HG03139 (cell line): ENCODE results near the gene DUS3L.
A peak's percentile ranks its signal among the peaks of the same experiment; 100 is the strongest.

Source experiments
- ATAC-seq: cut with Tn5 transposase; IDR thresholded peaks from one replicate; pipeline ENCODE4 v1.9.1; 2021; ENCODE audit not compliant: unreplicated experiment

The DUS3L gene

DNA sequence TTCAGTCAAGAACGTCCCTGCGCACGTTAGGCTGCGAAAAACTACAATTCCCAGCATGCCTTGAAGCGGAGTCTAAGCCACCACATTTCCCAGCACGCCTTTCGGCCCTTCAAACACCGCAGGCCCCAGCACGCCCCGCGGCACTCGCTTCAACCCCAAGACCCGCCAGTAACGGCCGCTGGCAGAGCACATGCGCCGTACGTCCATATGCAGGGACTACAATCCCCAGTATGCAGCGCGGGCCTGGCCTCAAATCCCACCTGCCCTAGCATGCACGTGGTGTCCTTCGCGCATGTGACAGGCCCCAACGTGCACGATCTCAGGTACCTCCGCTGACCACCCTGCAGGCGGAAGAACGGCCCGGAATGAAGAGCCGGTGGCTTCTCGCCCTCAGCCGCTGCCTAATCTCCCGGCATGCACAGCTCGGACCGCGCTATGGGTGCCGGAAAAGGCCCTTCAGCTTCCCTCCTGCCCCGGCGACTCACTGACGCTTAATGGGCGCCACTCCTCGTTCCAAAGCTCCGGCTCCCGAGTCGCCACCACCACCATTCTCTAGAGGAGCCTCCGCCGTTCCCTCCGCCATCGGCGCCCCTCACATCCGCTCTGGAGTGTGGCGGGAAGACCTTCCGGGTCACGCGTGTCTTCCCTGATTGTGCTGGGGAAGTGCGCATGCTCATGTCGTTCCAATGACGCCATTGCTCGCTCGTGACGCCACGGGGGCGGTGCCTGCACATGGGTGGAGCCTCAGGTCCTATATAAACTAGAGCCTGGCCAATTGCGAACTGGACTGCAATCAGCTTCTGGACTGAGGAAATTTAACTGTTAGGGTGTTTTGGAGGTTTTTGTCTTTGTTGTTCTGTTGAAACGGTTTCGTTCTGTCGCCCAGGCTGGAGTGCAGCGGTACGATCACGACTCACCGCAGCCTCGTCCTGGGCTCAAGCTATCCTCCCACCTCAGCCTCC, at the start of gene DUS3L:
Gene DUS3L (minus strand): TSS at position 605 of the 962 bp plus-strand sequence. CDS start 22 bp downstream, at position 583.
- ATAC-seq: peak; percentile 84

DNA sequence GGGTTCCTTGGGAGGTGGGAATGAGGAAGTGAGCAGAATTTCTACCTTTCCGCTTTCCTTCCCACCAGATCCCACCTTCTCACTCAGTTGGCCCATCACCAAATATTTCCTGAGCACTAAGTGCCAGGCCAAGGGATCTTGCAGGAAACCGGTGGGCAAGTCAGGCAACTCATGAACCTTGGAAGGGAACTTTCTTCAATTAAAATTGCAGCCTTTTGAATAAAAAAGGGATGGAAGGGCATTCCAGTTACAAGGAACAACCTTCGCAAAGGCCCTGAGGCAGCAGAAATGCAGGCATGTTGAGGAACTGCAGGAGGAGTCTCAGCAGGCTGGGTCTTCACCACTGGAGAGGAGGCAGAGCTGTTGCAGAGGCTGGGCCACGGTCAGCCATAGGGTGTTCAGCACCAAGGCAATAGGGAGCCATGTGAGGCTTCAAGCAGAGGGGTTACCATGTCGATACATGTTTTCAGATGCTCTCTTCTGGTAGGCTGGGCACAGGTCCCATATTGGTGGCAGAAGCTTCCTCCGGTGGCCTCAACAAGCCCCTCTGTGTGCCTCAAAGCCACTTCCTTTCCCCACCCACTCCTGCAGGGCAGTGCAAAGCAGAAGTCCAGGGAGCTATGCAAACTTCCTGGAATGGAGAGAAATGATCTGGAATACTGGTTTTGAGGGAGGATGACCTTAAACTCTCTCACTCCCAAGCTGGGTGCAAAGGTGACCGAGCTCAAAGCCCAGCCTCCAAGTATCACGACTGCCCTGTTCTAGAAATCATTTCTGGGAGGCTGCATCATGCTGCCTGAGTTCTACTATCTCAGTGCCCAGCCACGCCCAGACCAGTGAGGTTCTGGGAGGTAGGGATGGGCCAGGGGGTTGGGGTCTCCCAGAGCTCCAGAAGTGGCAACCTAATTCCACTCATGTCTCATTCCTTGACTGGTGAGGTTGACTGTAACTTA, 48.4 kb upstream of the DUS3L start, which contains the start of gene FUT6:
Gene FUT6 (minus strand): TSS at position 638 of the 953 bp plus-strand sequence. CDS start 7,135 bp downstream, outside the sequence.
- ATAC-seq: no peak

- no peak for ATAC-seq
Measured at GRCh38 chr19:5838353-5839064, 47.5 kb upstream of the DUS3L start.

DNA sequence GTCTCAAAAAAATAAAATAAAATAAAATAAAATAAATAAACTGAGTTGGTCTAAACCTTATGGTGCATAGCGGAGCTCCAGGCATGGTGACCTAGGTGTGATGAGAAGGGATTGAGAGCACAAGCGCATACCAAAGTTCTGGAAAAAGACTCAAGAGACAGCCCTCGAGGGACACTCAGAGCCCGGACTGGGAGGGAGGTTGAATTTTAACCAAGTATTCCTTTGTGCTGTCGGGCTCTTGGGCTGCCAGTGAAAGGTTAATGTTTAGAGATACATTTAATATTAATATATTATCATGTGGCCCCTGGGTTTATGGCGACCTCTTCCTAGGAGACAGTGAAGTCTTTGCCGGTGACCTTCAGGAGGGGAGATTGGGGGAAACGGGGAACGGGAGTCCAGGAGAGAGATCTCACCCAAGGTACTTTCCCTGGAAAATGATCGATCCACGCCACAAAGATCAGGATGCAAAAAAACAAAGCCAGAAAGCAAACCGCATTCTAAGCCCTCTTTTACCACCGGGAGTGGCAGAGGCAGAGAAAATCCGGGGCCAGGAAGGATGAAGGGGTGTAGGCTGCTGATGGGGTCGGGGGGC, 46.9 kb upstream of the DUS3L start:
- no peak for ATAC-seq

DNA sequence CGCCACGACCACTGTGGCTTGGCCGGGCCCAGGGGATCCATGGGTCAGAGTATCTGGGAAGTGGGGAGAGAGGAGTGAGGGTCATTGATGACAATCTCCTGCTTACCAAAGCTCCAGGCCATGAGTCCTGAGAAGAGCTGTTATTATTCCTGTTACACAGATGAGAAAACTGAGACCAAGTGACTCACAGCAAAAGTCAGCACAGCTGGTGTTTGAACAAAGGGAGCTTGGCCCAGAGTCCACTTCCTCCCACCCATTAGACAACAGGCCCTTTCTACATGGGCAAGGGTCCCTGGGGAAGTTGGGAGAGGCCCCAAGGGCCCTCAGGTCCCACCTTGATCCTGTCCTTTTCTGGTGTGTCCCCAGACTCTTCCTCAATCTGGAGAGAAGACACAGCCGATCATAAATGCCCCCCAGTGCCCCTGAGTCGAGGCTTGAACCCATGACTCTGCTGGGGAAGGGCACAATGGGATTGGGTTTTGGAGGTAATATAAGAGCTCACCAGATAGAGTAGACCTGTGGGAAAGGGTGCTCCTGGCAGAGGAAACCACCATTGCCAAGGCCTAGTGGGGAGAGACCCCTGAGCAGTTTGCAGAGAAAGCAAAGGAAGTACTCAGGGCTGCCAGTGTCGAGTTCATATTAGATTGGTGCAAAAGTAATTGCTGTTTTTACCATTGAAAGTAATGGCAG, 41.7 kb upstream of the DUS3L start:
- no peak for ATAC-seq

DNA sequence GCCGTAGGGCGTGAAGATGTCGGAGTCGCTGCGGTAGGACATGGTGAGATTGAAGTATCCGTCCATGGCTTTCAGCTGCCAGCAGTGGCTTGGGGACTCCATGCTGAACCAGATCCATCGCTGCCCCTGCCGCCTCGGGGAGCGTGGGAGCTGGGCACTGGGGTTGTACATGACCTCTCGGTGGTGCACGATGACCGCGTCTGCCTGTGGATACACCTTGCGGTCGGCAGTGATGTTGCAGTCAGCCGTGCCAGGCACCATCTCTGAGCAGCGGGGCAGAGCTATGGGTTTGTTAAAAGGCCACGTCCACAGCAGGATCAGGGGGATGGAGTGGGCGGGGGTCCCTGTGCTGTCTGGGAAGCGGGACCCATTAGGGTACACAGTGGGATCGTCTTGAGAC, 41.1 kb upstream of the DUS3L start:
- ATAC-seq: no peak

DNA sequence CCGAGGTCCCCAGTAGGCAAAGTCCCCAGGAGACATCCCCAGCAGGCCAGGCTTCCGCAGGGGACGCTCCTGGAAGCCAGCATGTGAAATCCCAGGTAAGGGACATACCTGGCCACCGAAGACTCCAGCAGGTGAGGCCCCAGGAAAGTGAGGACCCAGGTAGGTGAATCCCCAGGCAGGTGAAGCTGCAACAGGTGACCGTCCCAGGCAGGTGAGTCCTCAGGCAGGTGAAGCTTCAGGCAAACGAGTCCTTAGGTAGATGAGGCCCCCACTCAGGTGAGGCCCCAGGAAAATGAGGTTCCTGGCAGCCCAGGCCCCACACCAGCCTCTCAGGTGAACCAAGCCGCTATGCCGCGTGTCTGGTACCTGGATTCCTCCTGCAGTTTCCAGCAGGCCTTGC, 40.2 kb upstream of the DUS3L start:
- ATAC-seq: no peak

DNA sequence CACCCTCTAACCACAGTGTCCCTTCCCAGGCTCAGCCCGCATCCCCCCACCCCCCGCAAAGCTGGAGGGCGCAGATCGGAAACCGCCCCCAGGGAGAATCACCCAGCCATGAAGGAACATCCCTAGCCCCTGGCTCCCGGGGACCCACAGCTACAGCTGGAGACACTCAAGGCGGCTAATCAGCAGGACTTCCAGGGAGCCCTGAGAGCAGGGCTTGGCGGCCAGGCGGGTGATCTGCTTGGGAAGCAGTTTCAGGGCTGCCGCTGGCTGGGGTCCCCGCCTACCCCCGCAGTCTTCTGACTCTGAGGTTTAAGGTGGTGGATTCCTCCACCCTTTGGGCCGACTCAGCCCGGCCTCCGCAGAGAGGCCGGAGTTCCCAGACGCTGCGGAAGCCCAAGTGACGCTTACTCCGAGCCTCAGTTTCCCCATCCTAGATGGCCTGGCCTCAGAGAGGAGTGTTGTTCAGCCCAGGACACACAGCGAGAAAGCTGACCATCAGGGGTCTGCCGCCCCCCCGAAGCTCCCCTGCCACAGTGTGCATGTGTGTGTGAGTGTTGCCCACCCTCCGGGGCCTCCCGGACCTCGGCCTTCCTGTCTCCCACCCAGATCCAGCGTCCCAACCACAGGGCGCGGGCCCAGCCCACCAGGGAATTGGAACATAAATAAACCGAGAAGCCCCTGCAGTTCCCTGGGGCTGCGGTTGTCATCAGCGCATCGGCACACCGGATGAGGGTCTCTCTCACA, 38.8 kb upstream of the DUS3L start:
- ATAC-seq: no peak

- no peak for ATAC-seq
Measured at GRCh38 chr19:5828661-5829566, 38.0 kb upstream of the DUS3L start.

GRCh38 chr19:5827891-5828660, 37.1 kb upstream of the DUS3L start:
- peak; percentile 65 for ATAC-seq

- no peak for ATAC-seq
Measured at GRCh38 chr19:5827342-5827890, 36.5 kb upstream of the DUS3L start.

GRCh38 chr19:5826531-5827341, 35.8 kb upstream of the DUS3L start:
- no peak for ATAC-seq

- no peak for ATAC-seq
Measured at GRCh38 chr19:5825178-5825577, 34.2 kb upstream of the DUS3L start.

GRCh38 chr19:5824751-5825150, 33.8 kb upstream of the DUS3L start:
- no peak for ATAC-seq

GRCh38 chr19:5823579-5824281, 32.8 kb upstream of the DUS3L start:
- no peak for ATAC-seq
